ENCODE results near the gene SYNJ1. TPM values are rescaled to one million over a fixed set of nuclear protein-coding genes. Genes with fewer than 3 reads are reported as not detected.

The SYNJ1 gene
- total and polyA plus RNA-seq, 9 of the 15 experiments (the other 6 are each of a cell fraction or from before 2014, with no cell fraction given), result 2.4 to 10.6 (median 5.6) TPM

- TF ChIP-seq PML (IDR thresholded peaks at IDR 0.05; ENCODE audit: low read length) (no peak), FOXK2 (conservative IDR thresholded peaks at IDR 0.05 in 1 of 2, IDR thresholded peaks at IDR 0.05 in 1 of 2; ENCODE audit: low read depth in 2 of 2) (peak; percentile 51 to 65; a peak in 2 of 4 replicates), MCM3 (IDR thresholded peaks at IDR 0.05) (no peak), ZNF280A (IDR thresholded peaks at IDR 0.05; ENCODE audit: low read depth, partially characterized antibody) (no peak), DDX20 (tag; IDR thresholded peaks at IDR 0.05; ENCODE audit: low read depth) (no peak), MAFF (IDR thresholded peaks at IDR 0.05; ENCODE audit: low read length) (no peak), NR0B1 (IDR thresholded peaks at IDR 0.05; ENCODE audit: partially characterized antibody) (no peak), MNT (conservative IDR thresholded peaks at IDR 0.05) (no peak), NR2F6 (CRISPR knock-in tag; IDR thresholded peaks at IDR 0.05) (no peak), SPI1 (IDR thresholded peaks at IDR 0.05; ENCODE audit: borderline replicate concordance, low read depth, low read length) (no peak), RBM22 (IDR thresholded peaks at IDR 0.05; ENCODE audit: low read depth, low read length, poor library complexity, severe bottlenecking) (no peak), ZNF140 (CRISPR knock-in tag; IDR thresholded peaks at IDR 0.05) (no peak), CHD2 (IDR thresholded peaks at IDR 0.05; ENCODE audit: low read depth, low read length) (no peak), MBD2 (IDR thresholded peaks at IDR 0.05; ENCODE audit: borderline replicate concordance, low read depth) (0 out of 2 replicates have a peak, but pooled peaks have one; percentile 1), POLR3G (IDR thresholded peaks at IDR 0.05; ENCODE audit: extremely low read depth, insufficient read length, insufficient replicate concordance) (no peak), ZNF217 (CRISPR knock-in tag; IDR thresholded peaks at IDR 0.05) (no peak), SMARCC2 (IDR thresholded peaks at IDR 0.05; ENCODE audit: low read depth) (peak; percentile 55; the same call in 1 of the 2 replicates), ZNF584 (CRISPR knock-in tag; IDR thresholded peaks at IDR 0.05; ENCODE audit: low read depth) (no peak), KDM5B (IDR thresholded peaks at IDR 0.05; ENCODE audit: insufficient replicate concordance, low read depth, low read length) (peak; percentile 8), NFE2 (IDR thresholded peaks at IDR 0.05; ENCODE audit: low read depth) (peak; percentile 17; the same call in 1 of the 2 replicates), KAT7 (CRISPR knock-in tag; IDR thresholded peaks at IDR 0.05; ENCODE audit: borderline replicate concordance) (0 out of 2 replicates have a peak, but pooled peaks have one; percentile 43), TOE1 (IDR thresholded peaks at IDR 0.05; ENCODE audit: borderline replicate concordance) (no peak), TOE1 (CRISPR knock-in tag; IDR thresholded peaks at IDR 0.05; ENCODE audit: borderline replicate concordance, low read depth) (no peak), HDAC6 (IDR thresholded peaks at IDR 0.05; ENCODE audit: low read depth, low read length) (no peak), PHB2 (IDR thresholded peaks at IDR 0.05; ENCODE audit: low read depth) (no peak)
Observed at GRCh38 chr21:32726839-32727686, 750 bp downstream of the SYNJ1 start (continued).

Measured in K562 (cell line).